EH (cell line): ENCODE data around the gene GNB1L.
"Not testable (repeated sequence)": the region's sequence is repeated elsewhere in the genome, so short reads cannot be mapped to it uniquely, and the experiment has no call there.

Source experiments
- DNase-seq: peaks from one replicate; pipeline ENCODE4 v3.0.0-alpha.2; 2015; ENCODE audit warnings: low read depth

Gene GNB1L

DNA sequence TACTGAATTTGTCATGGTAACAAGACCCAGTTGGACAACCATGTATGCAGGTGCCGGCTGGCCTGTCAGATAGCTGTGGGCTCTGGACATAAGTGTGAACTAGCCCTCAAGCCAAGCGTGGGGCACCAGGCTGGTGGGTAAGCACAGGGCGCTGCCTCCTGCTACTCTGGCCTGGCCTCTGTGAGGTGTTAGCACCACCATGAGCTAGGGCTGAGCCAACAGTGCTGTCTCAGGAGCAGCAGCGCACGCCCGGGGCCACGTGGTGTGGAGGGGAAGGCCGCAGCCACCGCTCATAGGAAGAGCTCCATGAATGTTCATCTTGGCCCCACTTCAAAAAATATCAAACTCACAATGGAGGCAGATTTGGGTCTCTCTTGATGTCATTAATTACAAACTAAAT is 35.3 kb upstream of the GNB1L start:
- DNase-seq, result no peak

DNA sequence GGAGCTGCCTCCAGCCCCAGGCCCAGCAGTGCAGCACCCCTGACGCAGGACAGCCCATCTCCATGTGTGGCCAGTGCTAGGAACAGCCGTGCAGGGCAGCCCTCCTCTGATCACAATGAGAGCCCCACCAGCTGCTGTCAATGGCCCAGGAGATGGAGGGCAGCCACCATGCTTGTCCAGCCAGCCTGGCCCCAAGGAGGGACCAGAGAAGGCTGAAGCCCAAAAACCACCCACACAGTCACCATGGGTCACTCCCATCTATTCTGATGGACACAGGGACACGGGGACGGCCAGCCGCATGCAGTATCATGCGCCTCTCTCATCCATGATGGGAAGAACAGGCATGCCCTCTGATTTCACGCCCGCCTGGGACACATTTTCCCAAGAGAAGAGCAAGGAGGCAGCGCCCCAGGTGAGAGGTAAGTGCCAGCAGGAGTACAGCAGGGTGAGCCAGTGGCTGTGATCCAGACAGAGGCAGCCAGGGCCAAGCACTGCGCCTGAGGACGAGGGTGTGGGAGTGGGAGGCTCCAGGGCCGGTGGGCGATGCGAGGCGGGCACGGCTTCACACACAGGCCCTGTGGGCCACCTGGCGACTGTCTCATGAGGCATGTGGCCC is 33.6 kb upstream of the GNB1L start:
- DNase-seq, result no peak

DNA sequence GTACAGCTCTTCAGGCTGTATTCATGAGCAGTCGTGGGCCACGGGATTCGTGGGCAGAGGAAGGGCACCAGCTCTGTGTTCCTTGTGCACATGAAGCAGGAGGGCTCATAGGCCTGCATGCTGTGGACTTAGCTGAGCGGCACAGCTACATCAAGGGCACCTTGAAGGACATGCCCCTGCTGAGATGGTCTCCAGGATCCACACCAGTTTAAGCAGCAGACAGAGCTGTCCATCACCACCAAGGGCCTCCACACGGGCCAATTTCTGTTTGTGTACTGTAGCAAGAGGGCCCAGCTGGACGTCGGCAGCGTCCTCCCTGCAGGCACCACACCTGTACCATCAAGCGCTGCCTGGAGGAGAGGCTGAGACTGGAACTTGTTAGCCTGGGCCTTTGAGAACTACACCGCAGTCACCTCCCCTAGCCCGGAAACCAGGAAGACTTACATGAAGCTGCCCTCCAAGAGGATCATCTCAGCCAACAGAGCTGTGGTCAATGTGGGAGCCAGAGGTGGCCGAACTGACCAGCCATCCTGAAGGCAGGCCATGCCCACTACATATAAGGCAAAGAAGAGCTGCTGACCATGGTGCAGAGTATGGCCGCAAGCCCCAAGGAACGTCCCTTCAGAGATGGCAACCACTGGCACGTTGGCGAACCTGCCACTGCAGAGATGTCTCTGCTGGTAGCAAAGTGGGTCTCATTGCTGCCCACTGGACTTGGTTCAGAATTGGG is 32.7 kb upstream of the GNB1L start:
- no peak for DNase-seq

DNA sequence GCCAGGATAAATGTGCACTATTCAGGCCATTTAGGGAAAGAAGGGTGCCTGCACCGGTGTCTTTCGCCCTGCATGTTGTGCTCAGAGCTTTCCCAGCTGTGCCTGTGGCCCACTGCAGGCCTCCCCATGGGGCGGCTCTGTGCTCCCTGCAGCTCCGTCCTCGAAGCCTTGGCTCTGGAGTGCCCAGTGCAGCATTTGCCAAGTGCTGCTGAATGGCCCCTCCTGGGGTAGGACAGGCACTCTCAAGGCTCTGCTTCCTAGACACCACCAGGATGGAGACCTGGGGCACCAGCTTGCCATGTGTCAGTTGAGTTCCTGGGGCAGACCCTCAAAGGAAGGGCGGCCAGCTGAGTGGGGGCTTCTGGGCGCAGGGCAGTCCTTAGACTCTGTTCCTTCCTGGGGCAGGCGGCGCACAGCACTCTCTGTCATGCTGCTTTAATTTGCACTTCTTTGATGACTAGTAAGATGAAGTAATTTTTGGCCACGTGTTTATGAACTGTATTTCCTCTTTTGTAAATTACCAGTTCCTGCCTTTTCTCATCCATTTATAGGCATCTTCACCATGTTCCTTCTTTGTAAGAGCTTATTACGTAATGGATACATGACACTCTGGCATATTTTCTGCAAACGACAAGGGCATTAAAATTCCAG is 32.1 kb upstream of the GNB1L start:
- peak; percentile 90 for DNase-seq

DNA sequence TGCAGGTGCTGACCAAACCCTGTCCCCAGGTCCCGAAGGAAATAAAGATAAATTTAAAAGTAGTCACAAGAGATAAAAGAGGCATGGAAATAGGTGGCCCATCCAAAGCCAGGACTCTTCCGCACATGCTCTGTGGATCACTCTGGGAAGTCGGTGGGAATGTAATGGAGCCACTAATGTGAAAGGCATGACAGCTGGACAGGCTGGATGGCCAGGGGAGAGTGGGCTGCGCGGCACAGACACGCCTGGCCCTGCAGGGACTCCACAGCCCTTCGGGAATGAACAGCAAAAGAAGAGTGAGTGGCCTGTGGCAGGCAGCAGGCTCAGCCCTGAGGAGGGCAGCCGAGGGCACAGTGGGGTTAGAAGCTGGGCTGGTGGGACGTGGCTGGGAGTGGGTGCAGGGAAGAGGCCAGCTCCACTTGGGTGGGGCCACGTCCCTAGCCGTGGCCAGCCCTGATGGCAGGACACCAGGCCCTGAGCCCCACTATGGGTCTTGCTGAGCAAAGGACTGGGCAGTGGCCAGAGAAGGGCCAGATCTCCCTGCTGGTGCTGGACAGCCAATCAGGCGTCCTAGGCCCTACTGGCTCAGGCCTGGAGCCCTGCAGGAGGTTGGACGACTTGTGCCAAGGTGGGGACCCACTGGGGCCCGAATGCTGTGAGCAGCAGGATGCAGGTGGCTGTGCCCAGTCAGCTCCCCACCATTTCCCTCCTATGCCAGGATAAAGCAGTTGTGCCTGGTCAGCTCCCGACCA is 31.3 kb upstream of the GNB1L start:
- peak; percentile 42 for DNase-seq

DNA sequence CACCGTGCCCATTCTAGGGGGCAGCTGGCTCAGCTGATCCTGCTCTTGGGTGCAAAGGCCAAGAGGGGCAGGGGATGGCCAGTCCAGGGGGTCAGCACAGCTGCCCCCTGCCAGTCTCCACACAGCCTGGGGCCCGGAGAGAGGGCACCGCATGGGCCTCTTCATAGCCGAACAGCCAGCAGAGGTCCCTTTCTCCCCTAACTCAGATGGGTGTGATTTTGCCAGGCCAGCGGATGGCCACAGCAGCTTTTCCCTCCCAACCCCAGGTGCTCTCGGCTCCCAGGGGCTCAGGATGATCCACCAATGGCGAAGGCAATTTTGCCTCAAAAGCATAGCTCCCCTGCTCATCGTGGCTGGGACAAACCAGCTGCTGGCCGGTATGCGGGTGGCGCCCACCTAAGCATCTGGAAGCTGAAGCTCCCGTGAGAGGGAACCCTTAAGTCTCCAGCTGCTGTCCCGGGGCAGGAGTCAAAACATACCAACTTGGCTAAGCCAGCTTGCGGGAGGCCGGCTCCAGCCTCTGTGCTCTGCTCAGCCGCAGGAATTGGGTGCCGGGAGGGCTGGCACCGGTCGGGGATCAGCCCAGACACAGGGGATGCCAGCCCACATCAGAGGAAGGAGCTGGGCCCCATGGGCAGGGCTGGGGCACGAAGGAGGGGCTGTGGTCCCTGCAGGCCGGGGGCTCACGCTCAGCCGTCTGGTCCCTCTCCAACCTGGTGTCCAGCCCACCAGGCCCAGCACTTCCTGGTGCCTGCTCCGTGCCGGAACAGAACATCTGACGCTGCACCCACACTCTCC is 30.5 kb upstream of the GNB1L start:
- no peak for DNase-seq

DNA sequence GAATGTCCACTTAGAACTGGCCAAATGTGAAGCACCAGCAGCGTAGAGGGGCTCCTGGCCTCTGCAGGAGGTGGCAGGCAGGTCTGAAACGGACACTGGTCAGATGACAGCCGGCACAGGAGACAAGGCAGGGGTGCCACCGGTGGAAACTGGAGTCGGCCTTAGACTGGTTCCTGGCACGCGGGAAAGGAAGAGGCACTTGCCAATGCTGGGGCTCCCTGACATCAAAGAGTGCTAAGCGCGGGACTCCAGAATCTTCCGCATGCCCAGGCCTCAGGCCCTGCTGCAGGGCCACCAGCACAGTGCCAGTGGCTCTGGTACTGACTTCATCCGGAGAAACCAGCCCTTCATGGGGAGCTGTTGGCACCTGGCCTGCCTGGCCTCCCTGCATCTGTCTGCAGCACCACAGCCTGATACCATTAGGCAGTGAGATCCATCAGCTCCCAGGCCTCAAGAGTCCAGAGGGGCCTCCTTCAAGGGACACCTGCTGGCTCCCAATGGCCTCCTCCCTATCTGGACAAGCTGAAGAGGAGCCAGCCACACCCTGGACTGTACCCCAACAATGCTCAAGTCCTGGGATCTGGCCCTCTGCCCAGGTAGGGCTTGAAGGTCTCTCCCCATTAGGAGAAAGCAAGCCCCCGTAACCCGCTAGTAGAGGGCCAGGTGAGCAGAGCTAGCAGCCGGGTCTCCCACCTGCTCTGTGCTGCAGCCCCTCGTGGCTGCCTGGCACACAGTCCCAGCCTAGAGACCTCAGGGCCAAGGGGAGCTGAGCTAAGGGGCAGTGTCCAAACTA is 29.7 kb upstream of the GNB1L start:
- no peak for DNase-seq

DNA sequence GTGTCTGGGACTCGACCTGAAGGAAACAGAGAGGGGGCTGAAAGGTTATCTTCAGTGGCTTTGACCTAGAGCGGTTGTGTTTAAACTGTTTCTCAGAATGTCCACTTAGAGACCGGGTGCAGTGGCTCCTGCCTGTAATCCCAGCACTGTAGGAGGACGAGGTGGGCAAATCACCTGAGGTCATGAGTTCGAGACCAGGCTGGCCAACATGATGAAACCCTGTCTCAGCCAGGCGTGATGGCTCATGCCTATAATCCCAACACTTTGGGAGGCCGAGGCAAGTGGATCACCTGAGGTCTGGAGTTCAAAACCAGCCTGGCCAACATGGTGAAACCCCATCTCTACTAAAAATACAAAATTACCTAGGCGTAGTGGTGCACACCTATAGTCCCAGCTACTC is 28.8 kb upstream of the GNB1L start:
- DNase-seq, result not testable (repeated sequence)

DNA sequence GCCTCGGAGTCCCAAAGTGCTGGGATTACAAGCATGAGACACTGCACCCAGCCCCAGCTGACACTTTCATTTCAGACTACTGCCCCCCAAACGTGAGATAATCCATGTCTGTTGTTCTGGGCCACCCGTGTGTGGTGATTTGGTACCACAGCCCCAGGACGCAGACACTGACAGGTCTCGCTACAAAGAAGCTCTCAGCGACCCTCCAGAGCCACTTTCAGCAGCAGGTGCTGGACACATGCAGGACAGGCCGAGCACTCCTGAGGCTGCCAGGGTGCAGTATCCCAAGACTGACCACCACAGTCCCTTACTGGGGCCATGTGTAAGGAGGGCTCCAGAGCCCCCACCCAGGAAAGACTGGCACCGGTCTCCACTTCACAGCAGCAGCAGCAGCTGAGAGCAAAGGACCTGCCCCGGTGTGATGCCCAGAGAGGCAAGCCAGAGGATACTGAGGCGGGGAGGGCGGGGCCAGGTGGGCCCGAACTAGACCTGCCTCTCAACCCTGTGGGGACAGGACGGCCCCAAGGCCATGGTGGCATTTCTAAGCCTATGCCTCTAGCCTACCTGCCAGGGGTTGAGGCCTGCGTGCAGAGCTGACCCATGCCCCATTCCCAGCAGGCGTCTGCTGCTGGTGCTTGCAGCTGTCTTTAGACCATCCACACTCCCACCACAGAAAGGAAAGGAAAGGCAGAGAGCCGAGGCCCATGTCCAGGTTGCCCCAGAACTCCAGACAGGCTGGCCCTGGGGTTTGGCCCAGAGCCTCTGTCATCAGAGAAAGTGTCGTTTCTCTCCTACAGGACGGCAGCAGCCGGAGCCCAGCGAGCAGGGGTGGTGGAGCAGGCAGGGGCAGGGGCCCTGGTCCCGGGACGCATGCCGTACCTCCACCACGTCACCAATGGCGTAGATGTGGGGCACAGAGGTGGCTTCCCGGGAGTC is 28.0 kb upstream of the GNB1L start:
- DNase-seq, result no peak

DNA sequence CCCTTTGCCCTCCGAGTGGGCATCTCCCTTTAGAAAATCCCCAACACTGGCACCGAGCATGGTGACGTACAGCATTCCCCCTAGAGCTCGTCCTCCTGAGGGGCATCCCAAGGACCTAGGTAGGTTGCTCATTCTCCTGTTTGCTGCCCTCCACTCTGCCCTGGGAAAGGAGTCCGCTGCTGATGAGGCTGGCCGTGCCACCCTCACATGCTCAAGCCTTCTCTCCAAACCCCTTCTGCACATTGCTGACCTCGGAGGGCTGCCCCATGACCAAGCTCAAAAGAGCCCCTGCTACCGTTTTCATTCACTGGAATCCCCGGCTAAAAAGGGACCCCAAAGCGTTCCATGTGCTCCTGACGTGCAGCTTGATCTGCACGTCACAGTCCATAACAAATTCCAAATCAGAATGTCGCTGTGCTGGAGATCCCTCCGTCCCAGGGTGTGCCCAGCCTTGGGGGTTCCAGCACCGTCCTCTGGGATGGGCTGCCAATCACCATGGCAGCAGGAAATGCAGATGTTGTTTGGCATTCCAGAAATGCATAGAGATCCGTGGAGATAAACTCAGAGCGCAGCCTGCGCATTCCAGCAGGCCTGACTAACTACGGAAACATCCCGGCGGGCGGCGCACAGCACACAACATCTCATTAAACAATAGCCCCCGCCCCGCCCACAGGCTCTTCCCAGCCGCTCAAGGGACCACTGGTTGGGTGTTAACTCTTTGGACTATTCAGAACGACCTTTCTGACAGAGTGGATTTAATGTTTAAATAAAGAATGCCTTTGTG is 26.3 kb upstream of the GNB1L start:
- DNase-seq, result peak; percentile 99

DNA sequence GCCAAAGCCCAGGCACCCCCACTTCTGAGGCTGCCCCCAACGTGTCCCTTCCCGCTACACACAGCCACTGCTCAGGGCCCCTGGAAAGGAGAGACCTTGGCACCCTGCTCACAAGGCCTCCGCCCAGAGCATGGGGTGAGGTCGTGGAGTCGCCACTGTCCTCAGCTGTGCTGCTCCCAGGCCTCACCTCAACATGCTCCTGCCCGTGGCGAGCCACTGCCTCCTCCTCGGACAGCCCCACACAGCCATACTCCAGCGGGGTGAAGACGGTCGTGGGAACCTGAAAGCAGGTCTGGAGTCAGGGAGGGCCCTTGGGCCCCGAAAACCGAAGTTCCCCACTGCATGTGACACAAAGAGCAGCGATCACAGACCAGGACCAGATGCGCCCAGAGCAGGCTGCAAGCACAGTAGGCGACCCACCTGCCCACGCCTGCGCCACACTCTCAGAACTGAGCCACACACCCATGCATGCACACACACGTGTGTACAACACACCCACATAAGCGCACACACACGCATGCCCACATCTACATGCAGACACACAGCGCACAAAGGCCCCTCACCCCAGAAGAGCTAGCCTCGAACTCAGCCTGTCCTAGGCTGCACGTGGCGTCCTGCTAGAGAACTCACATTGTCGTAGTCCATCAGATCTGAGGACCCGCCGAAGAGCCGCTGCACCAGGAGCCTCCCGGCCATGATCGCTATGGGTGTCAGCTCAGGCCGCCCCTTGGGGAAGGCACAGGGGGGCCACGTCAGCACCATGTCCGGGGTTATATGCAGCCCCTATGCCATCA is 25.5 kb upstream of the GNB1L start:
- no peak for DNase-seq

DNA sequence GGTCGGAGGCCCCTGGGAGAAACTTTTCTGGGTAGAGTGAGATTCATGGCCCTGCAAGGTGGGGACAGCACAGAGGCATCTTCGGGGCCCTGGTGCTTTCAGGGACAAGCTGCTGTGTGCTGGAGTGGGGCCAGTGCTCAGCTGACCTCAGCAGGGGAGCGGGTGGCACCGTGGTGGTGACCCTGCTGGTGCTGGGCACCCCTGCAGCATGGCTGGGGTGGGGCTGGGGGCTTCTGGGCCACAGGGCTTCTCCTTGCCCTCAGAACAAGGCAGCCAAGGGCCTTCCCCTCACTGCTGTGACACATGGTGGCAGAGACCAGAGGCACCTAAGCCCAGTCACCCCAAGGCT is 24.9 kb upstream of the GNB1L start:
- DNase-seq, result peak; percentile 19

DNA sequence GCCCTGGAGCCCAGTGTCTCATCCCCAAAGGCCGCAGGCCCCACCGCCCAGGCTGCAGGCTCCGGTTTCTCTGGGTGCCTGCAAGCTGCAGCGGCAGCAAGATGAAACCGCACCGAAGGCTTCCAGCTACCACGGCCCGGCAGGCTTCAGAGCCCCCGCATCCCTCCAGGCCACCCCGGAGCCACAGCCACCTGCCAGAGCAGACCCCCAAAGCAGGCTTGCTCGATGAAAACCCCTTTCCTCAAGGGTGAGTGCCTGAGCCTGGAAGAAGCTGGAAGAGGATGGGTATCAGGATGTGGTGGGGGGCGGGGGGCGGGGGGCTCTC is 24.5 kb upstream of the GNB1L start:
- DNase-seq, result no peak

DNA sequence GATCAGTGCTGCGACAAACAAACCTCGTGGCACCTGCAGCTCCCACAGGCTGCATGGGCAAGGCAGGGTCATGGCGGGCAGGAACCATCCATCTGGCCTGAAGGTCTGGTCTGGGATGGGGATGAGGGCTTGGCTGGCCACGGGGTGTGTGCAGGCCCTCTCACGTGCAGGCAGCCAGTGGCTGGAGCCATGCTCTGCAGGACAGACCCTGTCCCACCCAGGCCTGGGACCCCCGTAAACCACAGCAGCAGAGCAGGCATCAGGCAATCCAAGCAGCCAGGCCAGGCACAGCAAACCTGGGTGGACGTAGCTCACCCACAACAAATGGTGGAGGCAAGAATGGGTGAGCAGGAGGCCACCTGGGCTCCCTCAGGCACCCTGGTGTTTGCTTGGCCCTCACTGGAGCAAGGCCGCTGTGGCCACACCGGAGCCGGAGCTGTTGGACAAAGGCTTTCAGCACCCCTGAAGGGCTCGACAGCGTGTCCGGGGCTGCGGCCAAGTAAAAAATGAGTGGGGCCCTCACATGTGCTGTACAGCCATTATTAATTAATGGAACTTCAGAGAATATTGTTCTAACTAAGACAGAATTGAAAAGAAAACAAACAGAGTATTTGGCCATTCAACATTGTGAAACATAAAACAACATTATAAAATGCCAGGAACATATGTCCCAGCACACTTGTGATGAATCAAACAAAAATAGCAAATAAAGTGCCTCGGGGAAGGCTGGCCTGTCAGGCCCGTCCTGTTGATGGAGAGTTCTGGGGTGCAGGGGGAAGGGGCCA is 24.0 kb upstream of the GNB1L start:
- DNase-seq, result peak; percentile 88

DNA sequence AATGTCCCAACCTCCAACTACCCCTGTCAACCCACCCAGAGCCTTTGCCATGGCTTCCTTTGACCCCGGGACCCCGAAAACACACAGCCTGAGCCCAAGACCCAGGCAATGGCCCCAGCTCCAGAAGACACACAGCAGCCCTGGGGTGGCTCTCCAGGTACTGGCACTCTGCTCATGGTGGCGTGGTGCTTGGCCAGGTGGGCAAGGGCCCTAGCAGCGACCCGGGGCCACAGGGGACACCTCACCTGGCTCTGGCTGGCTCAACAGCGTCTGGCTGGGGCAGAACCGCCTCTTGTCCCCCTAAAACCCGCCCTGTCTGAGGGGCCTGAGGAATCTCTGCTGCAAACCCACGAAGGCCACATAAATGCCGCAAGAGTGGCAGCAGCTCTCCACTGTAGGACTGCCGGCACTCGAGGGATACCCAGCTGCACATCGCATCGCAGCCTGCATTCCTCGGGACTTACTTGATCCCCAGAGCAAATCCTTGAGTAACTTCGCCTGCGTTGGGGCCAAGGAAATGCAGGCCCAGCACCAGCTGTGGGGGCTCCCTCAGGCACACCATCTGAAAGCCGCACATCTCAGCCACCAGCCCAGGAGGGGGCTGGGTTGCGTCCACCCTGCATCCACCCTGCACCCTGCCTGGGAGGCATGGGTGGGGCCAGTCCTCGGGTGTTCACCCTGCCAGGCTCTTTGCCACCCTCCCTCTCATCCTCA is 23.1 kb upstream of the GNB1L start:
- peak; percentile 79 for DNase-seq

DNA sequence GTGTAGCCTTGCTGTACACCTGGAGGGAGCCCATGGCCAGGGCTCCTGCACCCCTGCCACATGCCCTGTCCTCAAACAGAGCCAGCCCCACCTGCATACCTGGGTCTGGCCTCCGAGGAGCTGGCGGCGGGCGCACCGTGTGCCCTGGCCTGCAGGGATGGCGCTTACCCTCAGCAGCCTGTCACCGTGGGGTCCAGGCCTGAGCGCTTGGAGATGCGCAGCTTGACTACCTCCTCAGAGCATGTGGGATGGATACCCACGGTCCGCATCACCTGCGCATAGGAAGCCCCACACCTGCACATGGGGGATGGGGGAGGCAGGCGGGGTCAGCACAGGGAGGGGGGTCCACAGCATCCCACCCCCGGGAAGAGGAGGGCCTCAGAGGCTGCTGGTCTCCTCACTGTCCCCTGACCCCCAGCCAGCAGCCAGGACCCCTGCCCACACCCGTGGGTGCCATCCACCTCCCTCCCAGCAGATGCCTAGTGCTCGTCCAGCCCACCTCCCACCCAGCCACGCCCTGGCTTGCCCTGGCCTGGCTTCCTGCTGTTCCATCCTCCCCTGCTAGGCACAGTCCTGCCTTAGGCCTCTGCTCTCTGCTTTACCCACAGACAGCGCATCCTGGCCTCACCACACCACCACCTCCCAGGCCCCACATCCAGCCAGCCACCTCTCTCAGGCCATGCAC is 22.4 kb upstream of the GNB1L start:
- DNase-seq, result no peak
